Fibroblast of skin of scalp (primary cell): ENCODE measurements around the gene CCNL2. TPM values are rescaled to one million over a fixed set of nuclear protein-coding genes. Genes with fewer than 3 reads are reported as not detected.
"Not testable (repeated sequence)": the region's sequence is repeated elsewhere in the genome, so short reads cannot be mapped to it uniquely, and the experiment has no call there.

Experiments used
- DNase-seq: peaks from one replicate; pipeline ENCODE4 v3.0.0-alpha.2; 2013
- polyA plus RNA-seq, 2 experiments: library from polyadenylated mRNA; unstranded; fragments of 120-200 nt; gene quantifications; one replicate each; pipeline ENCODE4 v1.2.1, GENCODE V29; 2013; ENCODE audit not compliant: insufficient read length in 2 of 2

Gene CCNL2
- polyA plus RNA-seq (2013, experiment 1 of 2; ENCODE audit: insufficient read length), result 127 TPM
- polyA plus RNA-seq (2013, experiment 2 of 2; ENCODE audit: insufficient read length), result 119 TPM

GRCh38 chr1:1399187-1399871, at the start of gene CCNL2:
Gene CCNL2 (minus strand): TSS chr1:1399335. CDS start chr1:1399306, 29 bp downstream.
- peak; percentile 99 for DNase-seq

- not testable (repeated sequence) for DNase-seq
These were observed 47.5 kb upstream of the CCNL2 start for GRCh38 chr1:1446631-1447030.

GRCh38 chr1:1442069-1442770, 43.1 kb upstream of the CCNL2 start:
- DNase-seq, result no peak

GRCh38 chr1:1441002-1441888, 42.1 kb upstream of the CCNL2 start:
- peak; percentile 39 for DNase-seq

GRCh38 chr1:1440262-1441001, 41.3 kb upstream of the CCNL2 start:
- DNase-seq, result no peak

GRCh38 chr1:1439546-1440261, 40.6 kb upstream of the CCNL2 start:
- DNase-seq, result no peak

GRCh38 chr1:1438531-1439381, 39.6 kb upstream of the CCNL2 start:
- no peak for DNase-seq

- DNase-seq, result no peak
These were observed 38.8 kb upstream of the CCNL2 start for GRCh38 chr1:1437904-1438376.

GRCh38 chr1:1437033-1437903, 38.1 kb upstream of the CCNL2 start:
- DNase-seq, result no peak

- DNase-seq, result no peak
These were observed 37.5 kb upstream of the CCNL2 start for GRCh38 chr1:1436630-1437032.

- DNase-seq, result no peak
These were observed 36.9 kb upstream of the CCNL2 start for GRCh38 chr1:1435911-1436629.

- DNase-seq, result peak; percentile 70
These were observed 36.2 kb upstream of the CCNL2 start, which contains the start of gene VWA1 for GRCh38 chr1:1435106-1435903. Gene VWA1 (plus strand): TSS chr1:1435690. CDS start chr1:1435749, 59 bp downstream.

GRCh38 chr1:1434824-1435105, 35.6 kb upstream of the CCNL2 start:
- DNase-seq, result no peak

GRCh38 chr1:1434131-1434823, 35.1 kb upstream of the CCNL2 start:
- peak; percentile 46 for DNase-seq

GRCh38 chr1:1433804-1434130, 34.6 kb upstream of the CCNL2 start:
- DNase-seq, result peak; percentile 63

- DNase-seq, result no peak
These were observed 34.0 kb upstream of the CCNL2 start for GRCh38 chr1:1432951-1433803.
